HCT116 (cell line): Measurements from ENCODE around the gene RPLP2. TPM values are rescaled to one million over a fixed set of nuclear protein-coding genes. Genes with fewer than 3 reads are reported as not detected.

Experiments
- ATAC-seq: fragments of 200-7000 bp; cut with Tn5 transposase; 2 replicates; pipeline ENCODE4 v1.9.1; 2020; ENCODE audit warnings: mild to moderate bottlenecking, moderate library complexity
- BruUV-seq: library from RNA; stranded (reverse); fragments of 400-500 nt; replicated peaks from 2 replicates; lab custom pipeline; 2021; lab: Mats Ljungman, UMichigan
- CTCF ChIA-PET: fragments of 300-600 bp; sonication (Branson Sonifier 250); formaldehyde crosslinking; loops from one replicate; lab custom pipeline; 2021; ENCODE audit warnings: antibody characterized with exemption; lab: Charles Lee
- POLR2A ChIA-PET: fragments of 300-600, 350-600 bp; sonication (Branson Sonifier 250); formaldehyde crosslinking; loops from one replicate; lab custom pipeline; 2021; ENCODE audit warnings: antibody characterized with exemption; lab: Charles Lee
- RAD21 ChIA-PET, 2 experiments: fragments of 300-600 bp; sonication (Branson Sonifier 250); formaldehyde crosslinking; loops; one replicate each; lab custom pipeline; 2023; ENCODE audit warnings: low total read pairs in 2 of 2; ENCODE audit not compliant: uncharacterized antibody in 2 of 2, unreplicated experiment in 2 of 2, low non-redundant PET in 1 of 2; lab: Charles Lee
- DNase-seq: peaks from one replicate; pipeline ENCODE4 v3.0.0-alpha.2; 2010; ENCODE audit warnings: low read depth, low spot score
- H2AFZ ChIP-seq: fragments of 200-600 bp; shearing (Covaris generic), sonication (generic); 2 replicates; pipeline ENCODE4 v1.6.1; 2017; ENCODE audit warnings: low read depth, mixed run types, mixed read lengths, antibody characterized with exemption, low read length; ENCODE audit not compliant: poor library complexity, severe bottlenecking
- H3K27ac ChIP-seq: 2 replicates; pipeline ENCODE4 v1.5.1; 2012; ENCODE audit warnings: low read depth, low read length
- H3K27me3 ChIP-seq: fragments of 200-600 bp; sonication (generic); 2 replicates; pipeline ENCODE4 v1.6.1; 2016; ENCODE audit warnings: mixed run types, low read length, mixed read lengths; ENCODE audit not compliant: insufficient read depth
- H3K36me3 ChIP-seq, 2 experiments: fragments of 200-500 bp in 1 of 2; fragments of 200-600 bp in 1 of 2; sonication (Bioruptor generic) in 1 of 2; sonication (generic) in 1 of 2; 2 replicates each; pipeline versions ENCODE4 v1.5.1 to v1.6.1; 2014 to 2016; ENCODE audit warnings: low read length in 2 of 2, inconsistent platforms in 1 of 2, mixed read lengths in 1 of 2, mixed run types in 1 of 2; ENCODE audit not compliant: insufficient read depth in 2 of 2, control insufficient read depth in 1 of 2
- H3K4me1 ChIP-seq, 2 experiments: fragments of 200-600 bp in 1 of 2; sonication (generic) in 1 of 2; 2 replicates each; pipeline versions ENCODE4 v1.5.1 to v1.6.1; 2012 to 2017; ENCODE audit warnings: low read length in 2 of 2, inconsistent platforms in 1 of 2, mild to moderate bottlenecking in 1 of 2, mixed read lengths in 1 of 2, mixed run types in 1 of 2, moderate library complexity in 1 of 2; ENCODE audit not compliant: insufficient read depth in 2 of 2, control insufficient read depth in 1 of 2
- H3K4me2 ChIP-seq: fragments of 200-600 bp; sonication (generic); 2 replicates; pipeline ENCODE4 v1.6.1; 2017; ENCODE audit warnings: mixed run types, low read length, mixed read lengths
- H3K4me3 ChIP-seq, 2 experiments: fragments of 200-600 bp in 1 of 2; sonication (generic) in 1 of 2; replicated peaks in 1 of 2; 2 replicates each; pipeline ENCODE4 v1.5.1; 2011 to 2016; ENCODE audit warnings: low read length in 2 of 2, control low read depth in 1 of 2, low read depth in 1 of 2, mild to moderate bottlenecking in 1 of 2, mixed read lengths in 1 of 2, mixed run types in 1 of 2
- H3K79me2 ChIP-seq: fragments of 200-600 bp; sonication (generic); 2 replicates; pipeline ENCODE4 v1.6.1; 2017; ENCODE audit warnings: mild to moderate bottlenecking, mixed run types, low read length, moderate library complexity, mixed read lengths; ENCODE audit not compliant: insufficient read depth
- H3K9ac ChIP-seq: fragments of 200-600 bp; sonication (generic); 2 replicates; pipeline ENCODE4 v1.6.1; 2016; ENCODE audit warnings: low read length, mixed read lengths
- H3K9me2 ChIP-seq: fragments of 200-600 bp; sonication (generic), shearing (Covaris generic); 2 replicates; pipeline ENCODE4 v1.6.1; 2017; ENCODE audit warnings: mixed run types, mild to moderate bottlenecking, moderate library complexity; ENCODE audit not compliant: insufficient read depth
- H3K9me3 ChIP-seq, 2 experiments: fragments of 200-500 bp in 1 of 2; fragments of 200-600 bp in 1 of 2; sonication (Bioruptor generic) in 1 of 2; sonication (generic) in 1 of 2; 2 replicates each; pipeline ENCODE4 v1.6.1; 2014 to 2017; ENCODE audit warnings: low read length in 2 of 2, mixed read lengths in 2 of 2, inconsistent platforms in 1 of 2, low read depth in 1 of 2, mild to moderate bottlenecking in 1 of 2, mixed run types in 1 of 2, moderate library complexity in 1 of 2; ENCODE audit not compliant: control insufficient read depth in 1 of 2, insufficient read depth in 1 of 2
- H4K20me1 ChIP-seq: fragments of 200-600 bp; sonication (generic), shearing (Covaris generic); 2 replicates; pipeline ENCODE4 v1.6.1; 2017; ENCODE audit warnings: mixed run types, mild to moderate bottlenecking, moderate library complexity; ENCODE audit not compliant: insufficient read depth
- EGR1 ChIP-seq: IDR thresholded peaks from 2 replicates; pipeline ENCODE4 v1.6.1; 2012; ENCODE audit warnings: low read depth
- SP1 ChIP-seq: IDR thresholded peaks from 2 replicates; pipeline ENCODE4 v1.6.1; 2012; ENCODE audit warnings: low read depth
- YY1 ChIP-seq: IDR thresholded peaks from 2 replicates; pipeline ENCODE4 v1.6.1; 2011; ENCODE audit warnings: low read length, low read depth, moderate library complexity, mild to moderate bottlenecking; ENCODE audit not compliant: insufficient replicate concordance; ENCODE audit errors: extremely low read depth
- intact Hi-C: fragments of 100-400 bp; cut with micrococcal nuclease; formaldehyde crosslinking; loops from 2 replicates; pipeline ENCODE4 v1.10.0; 2022
- total RNA-seq: library from RNA; stranded (reverse); gene quantifications from one replicate; pipeline ENCODE4 v1.2.1, GENCODE V29; 2021; ENCODE audit not compliant: unreplicated experiment
- TF ChIP-seq, protein P1 (sequence below): IDR thresholded peaks from 2 replicates; pipeline ENCODE4 v1.6.1; 2012
- TF ChIP-seq, protein P2 (sequence below): IDR thresholded peaks from 2 replicates; pipeline ENCODE4 v1.6.1; 2011; ENCODE audit warnings: mild to moderate bottlenecking, low read length, moderate library complexity; ENCODE audit not compliant: insufficient replicate concordance; ENCODE audit errors: extremely low read depth

Gene RPLP2
- total RNA-seq, 1 experiment from 2014 or later: 3,615 TPM

DNA sequence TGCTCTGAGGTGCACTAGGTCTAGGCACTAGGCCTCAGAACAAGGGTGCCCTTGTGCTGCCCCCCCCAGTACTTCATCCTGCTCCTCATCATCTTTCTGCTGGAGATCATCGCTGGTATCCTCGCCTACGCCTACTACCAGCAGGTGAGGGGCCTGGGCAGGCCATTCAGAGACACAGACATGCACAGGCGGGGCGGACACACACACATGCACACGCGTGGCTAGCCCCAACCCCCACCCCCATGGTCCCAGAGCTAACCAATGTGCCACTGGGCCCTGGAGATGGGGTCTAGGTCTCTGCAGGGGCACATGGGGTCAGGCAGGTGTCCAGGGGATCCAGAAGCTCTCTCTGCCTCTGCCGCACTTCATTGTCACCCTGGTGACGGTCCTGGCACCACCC lies 26.9 kb downstream of the RPLP2 start:
- Histone ChIP-seq H3K27ac (peak overlapping the region; percentile 97), H3K9ac (0 out of 2 replicates have a peak overlapping the region, but pooled peaks have one; percentile 17), H3K9me3 (no peaks in the 10 kb centered on the region), H3K79me2 (peaks cover 84% of the 10 kb centered on the region), H3K9me2 (no peaks in the 10 kb centered on the region), H3K36me3 (peaks cover 3 to 44% of the 10 kb centered on the region in 2 experiments; a peak in 3 of 4 replicates), H3K4me1 (peaks cover 39 to 81% of the 10 kb centered on the region in 2 experiments), H2AFZ (no peak overlapping the region), H4K20me1 (peaks cover 23% of the 10 kb centered on the region; the same call in 1 of the 2 replicates), H3K27me3 (no peaks in the 10 kb centered on the region), H3K4me3 (no peak overlapping the region), H3K4me2 (no peak overlapping the region)
- no TSS peak for BruUV-seq
- RAD21 ChIA-PET: no interaction called here
- CTCF ChIA-PET: no interaction called here
- POLR2A ChIA-PET: no interaction called here
- ATAC-seq: no peak
- intact Hi-C loops: no loop called here
- TF ChIP-seq YY1 (no peak), SP1 (no peak), EGR1 (no peak)
- TF ChIP-seq, protein P1, sequence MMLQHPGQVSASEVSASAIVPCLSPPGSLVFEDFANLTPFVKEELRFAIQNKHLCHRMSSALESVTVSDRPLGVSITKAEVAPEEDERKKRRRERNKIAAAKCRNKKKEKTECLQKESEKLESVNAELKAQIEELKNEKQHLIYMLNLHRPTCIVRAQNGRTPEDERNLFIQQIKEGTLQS: no peak
- TF ChIP-seq, protein P2, sequence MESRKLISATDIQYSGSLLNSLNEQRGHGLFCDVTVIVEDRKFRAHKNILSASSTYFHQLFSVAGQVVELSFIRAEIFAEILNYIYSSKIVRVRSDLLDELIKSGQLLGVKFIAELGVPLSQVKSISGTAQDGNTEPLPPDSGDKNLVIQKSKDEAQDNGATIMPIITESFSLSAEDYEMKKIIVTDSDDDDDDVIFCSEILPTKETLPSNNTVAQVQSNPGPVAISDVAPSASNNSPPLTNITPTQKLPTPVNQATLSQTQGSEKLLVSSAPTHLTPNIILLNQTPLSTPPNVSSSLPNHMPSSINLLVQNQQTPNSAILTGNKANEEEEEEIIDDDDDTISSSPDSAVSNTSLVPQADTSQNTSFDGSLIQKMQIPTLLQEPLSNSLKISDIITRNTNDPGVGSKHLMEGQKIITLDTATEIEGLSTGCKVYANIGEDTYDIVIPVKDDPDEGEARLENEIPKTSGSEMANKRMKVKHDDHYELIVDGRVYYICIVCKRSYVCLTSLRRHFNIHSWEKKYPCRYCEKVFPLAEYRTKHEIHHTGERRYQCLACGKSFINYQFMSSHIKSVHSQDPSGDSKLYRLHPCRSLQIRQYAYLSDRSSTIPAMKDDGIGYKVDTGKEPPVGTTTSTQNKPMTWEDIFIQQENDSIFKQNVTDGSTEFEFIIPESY: no peak
- TF ChIP-seq, all 23 proteins: peak for 0
- DNase-seq: no peak
